Epithelial cell of prostate (primary cell): ENCODE data around the gene FANK1.
"Not testable (repeated sequence)": the region's sequence is repeated elsewhere in the genome, so short reads cannot be mapped to it uniquely, and the experiment has no call there.

Experiments used
- DNase-seq: peaks from one replicate; pipeline ENCODE4 v3.0.0-alpha.2; 2011; ENCODE audit warnings: low read depth, low spot score
- H3K27ac ChIP-seq: fragments of 450-650 bp; 2 replicates; pipeline ENCODE4 v1.5.1; 2017; ENCODE audit warnings: mild to moderate bottlenecking

FANK1 gene, protein sequence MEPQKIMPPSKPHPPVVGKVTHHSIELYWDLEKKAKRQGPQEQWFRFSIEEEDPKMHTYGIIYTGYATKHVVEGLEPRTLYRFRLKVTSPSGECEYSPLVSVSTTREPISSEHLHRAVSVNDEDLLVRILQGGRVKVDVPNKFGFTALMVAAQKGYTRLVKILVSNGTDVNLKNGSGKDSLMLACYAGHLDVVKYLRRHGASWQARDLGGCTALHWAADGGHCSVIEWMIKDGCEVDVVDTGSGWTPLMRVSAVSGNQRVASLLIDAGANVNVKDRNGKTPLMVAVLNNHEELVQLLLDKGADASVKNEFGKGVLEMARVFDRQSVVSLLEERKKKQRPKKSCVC

DNA sequence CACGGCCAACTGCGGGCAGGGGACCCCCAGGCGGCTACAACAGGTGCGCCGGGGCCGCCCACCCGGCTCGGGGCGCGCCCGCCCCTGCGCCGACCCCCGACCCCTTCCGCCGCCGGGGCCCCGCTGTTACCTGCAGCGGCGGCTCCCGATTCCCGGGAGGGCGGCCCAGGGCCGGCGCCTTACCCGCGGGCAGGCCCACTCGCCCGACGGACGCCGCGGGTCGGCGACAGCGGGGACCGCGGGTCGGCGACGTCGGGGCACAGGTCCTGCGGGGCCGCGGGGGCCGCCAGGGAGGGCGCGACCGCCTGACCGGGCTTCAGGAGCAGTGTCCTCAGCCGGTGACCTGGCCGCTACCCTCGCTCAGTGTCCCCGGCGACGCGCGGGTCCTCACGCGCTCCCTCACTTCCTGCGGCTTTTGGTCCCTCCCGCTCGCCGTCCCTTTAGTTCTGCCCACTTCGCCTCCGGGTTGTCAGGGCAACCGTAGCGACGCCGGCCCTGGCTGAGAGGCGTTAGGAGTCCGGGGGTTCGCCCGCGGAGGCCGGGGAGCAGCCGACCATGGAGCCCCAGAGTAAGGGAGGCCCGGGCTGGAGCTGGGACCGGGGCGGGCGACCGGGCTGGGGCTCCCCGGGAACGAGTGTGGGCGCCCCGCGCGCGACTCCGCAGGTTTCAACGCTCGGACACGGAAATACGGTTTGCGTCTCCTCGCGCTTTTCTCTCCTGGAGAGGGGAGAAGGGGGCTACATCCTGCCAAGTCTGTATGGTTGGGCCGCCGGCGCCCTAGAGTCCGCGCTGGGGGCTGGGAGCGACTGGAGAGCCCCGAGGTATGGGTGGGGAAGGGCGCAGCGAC lies at the start of gene FANK1:
Gene FANK1 (plus strand): TSS at position 477 of the 847 bp plus-strand sequence. CDS start 79 bp downstream, at position 556.
- peak within 1 kb of the TSS; percentile 79 for H3K27ac ChIP-seq
- DNase-seq, result not testable (repeated sequence)

DNA sequence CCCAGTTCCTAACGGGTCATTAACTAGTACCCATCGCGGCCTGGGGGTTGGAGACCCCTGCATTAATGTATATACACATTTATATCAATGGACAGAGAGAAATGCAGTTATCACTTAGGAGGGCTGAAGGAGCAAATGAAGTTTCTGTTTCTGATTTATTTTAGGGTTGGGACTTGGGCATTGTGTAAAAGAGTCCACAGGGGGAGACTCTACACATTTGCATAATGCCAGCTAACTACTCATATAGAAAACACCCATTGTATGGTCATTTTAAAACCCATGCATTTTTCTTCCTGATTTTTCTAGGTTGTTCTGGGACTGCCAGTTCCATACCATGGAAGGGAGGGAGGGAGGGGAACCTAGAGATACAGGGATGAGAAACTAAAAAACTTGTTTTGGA lies 49.5 kb upstream of the FANK1 start:
- no peak overlapping the region for H3K27ac ChIP-seq
- DNase-seq, result no peak

DNA sequence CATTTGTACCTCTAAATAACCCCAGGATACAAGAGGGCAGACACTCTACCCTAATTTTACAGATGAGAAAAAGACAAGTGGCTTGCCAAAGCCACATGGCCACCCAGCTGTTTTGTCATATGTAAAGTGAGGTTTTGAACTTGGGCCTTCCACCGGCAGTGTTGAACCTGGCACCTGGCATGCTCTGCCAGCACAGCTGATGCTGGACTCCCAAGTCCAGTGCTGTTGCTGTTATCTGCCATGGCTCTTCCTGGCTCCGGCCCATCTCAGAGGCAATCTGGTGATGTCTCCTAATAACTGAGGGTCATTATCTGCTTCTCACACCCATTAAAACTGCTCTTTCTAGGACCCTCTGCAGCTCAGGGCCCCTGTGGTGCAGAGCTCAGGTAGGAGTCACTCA lies 48.0 kb upstream of the FANK1 start:
- DNase-seq, result no peak
- H3K27ac ChIP-seq, result no peak overlapping the region

DNA sequence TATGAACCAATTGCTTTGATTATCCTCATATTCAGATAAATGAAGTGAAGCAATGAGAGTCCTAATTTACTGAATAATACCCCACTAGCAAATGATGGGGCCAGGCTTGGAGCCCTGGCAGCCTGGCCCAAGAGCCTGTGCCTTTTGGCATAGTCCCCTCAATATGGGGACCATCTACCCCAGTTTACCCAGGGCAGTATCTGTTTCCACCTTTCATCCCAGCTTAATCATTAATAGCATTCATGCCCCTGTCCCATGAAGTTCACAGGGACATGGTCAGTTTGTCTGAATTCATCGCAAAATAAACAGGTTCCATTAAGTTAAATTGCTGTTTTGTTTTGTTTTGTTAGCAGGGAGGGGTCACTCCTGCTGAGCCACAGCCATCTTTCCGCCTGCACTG lies 47.5 kb upstream of the FANK1 start:
- H3K27ac ChIP-seq, result no peak overlapping the region
- DNase-seq, result no peak

DNA sequence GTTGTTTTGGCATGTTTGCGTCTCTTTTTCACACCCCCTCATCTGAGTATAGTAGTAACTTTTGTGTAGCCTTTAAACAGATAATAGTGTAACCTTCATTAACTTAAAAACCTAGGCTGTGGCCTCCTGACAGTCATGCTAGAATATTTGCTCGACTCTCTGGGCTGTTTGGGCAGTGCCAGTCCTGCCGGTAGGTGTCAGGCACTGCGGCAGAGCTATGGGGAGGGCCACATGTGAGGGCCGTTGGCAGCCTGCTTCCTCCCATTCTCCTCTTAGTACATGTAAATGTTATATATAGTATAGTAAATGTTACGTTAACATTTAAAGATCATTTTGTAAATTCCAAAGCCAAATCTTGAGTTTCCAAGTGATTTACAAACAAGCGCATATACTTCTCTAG lies 46.9 kb upstream of the FANK1 start:
- no peak for DNase-seq
- no peak overlapping the region for H3K27ac ChIP-seq

DNA sequence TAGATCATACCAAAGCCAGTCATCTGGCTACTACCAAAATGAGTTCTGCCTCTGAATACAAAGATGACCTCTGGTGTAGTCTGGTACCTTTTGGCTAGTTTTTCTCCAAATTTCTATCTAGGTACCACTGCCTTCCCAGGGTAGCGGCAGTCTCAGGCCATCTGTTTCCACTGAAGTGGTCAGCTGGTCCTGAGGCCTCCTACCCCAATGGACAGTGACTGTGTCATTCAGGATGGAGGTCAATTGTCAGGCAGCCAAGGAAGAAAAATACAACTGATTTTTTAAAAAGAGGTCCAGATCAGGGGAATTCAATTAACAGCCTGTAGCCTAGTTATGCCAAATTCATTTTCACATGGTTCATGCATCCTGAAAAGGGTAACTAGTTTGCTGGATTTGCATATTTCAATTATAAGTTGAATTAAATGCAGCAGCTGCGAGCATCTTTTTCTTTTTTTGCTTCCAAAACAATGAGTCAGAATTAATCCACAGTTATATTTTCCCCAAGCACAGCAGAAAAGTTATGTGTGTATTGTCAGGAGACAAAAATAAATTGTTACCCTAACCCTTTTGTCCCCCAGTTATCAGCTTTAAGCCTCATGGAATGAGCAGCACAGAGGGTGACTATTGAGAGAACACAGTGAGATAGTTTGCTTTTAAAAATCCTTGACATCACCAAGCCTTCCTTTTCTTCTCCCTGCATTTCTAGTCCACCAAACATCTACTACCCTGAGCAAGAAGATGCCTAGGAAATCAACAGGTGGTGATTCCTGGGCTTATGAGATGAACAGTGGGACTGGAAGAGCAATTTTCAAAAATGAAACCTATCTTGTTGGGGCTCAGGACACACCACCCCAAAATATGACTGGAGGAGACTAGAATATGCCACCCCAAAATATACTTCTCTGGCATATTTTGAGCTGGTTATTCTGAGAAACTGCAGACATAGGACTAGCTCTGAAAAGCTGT lies 45.3 kb upstream of the FANK1 start:
- DNase-seq, result no peak
- H3K27ac ChIP-seq, result no peak overlapping the region

DNA sequence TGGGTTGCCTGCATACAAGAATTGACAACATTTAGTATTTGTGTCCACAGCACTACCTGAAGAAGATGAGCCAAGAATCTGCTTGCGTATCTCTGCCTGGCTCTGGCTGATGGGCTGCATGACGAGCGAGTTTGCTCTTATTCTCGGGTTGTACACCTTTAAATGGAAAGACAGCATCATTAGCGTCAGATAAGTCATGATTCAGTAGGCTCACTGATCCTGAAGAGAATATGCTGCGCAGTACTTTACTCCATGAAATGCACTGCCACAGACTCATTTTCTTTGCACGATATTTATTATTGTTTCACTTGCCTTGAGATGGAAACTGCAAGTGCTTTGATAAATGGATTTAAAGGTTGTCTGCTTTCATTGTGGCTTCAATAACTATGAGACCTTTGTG lies 43.9 kb upstream of the FANK1 start:
- DNase-seq, result no peak
- no peak overlapping the region for H3K27ac ChIP-seq

DNA sequence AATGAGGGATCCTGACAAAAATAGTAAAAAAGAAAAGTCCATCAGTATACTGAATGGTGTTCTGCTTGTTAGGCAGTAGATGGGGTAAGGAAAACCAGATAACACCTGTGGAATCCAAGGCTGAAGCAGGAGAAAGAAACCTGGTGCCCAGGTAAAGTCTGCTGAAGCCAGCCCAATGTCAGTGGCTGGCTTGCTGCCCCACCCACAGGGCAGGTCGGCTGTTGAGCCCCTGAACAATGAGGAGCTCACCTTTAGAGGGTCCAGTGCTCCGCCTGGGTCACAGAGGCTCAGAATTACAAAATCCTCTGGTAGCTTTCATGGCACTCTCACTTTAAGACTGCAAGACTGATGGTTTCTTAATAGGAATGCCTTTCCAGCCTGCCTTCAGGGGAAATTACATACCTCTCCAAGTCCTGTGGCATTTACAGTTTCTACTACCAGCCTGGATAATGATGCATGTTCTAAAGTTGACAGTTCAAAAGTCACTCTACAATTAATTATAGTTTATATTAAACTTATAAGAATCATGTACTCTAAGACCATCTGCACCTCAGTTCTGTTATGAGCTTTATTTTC lies 39.1 kb upstream of the FANK1 start:
- no peak overlapping the region for H3K27ac ChIP-seq
- no peak for DNase-seq

DNA sequence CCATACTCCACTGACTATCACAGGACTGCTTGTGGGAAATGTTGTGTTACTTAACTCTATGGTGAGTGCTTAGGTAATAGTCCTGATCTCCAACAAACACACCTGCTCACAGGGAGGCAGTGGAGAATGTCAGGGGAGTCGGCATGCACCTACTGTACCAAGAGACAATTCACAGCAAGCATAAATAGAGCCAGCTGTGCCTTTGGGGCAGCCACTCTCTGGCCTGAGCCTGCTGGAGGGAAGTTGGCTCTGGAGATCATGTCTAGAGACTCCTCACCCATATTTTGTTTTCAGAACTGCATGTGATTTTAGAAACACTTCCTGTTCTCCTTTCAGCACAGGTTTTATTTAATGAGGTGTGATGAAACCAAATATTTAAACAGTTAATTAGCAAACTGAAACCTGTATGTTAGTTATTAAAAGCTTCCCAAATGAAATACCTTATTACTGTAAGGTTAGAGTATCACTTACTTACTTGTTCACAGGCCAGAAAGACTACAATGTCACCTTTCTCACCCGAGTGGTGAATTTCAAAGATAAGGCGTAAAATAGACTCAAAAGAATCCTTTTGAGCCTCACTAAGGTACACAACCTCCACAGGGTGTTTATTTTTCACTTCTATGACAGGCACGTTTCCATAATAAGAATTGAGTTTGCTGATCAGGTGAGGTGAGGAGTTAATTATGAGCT lies 37.1 kb upstream of the FANK1 start:
- no peak for DNase-seq
- H3K27ac ChIP-seq, result no peak overlapping the region

DNA sequence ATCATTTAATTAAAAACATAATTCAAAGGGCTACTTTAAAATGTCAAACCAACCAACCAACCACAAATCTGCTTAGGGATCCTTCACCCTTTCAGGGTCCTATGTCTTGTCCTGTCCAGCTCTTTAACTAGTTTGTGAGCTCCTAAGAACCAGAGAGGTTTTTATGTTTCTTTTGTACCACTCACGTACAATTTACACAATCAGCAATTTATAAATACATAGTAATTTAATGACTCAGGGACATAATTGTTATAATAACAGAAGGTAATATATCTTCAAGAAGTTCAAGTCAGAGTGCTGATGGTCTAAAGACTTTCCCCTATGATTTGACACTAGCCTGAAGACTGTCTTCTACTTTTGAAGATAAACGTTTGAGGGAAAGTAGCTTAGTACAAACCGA lies 31.2 kb upstream of the FANK1 start:
- DNase-seq, result no peak
- no peak overlapping the region for H3K27ac ChIP-seq

DNA sequence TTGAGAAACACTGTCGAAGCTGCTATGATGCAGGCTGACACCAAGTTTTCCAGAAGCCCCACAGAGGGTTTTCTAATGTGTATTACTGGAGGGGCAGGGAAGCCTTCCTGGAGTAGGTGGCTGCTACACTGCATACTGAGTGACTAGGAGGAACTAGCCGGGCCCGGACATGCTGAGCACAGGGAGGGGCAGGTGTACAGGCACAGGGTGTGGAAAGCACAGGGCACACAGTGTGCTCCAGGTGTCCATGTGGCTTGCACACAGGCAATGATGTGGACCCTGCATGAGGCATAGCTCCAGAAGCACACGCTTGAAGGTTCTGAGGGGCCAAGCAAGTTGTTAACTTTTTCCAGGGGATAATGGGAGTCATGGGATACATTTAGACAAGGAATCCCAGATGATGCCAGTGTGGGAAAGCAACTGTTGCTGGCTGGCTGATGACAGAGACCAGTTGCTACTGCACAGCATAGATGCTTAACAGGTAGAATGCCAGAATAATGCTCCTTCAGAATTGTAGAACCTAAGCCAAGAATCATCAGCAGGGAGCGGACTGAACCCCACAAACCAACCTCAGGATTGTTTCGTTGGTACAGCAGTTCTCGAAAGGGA lies 29.8 kb upstream of the FANK1 start:
- peak; percentile 12 for DNase-seq
- H3K27ac ChIP-seq, result peak overlapping the region; percentile 25

DNA sequence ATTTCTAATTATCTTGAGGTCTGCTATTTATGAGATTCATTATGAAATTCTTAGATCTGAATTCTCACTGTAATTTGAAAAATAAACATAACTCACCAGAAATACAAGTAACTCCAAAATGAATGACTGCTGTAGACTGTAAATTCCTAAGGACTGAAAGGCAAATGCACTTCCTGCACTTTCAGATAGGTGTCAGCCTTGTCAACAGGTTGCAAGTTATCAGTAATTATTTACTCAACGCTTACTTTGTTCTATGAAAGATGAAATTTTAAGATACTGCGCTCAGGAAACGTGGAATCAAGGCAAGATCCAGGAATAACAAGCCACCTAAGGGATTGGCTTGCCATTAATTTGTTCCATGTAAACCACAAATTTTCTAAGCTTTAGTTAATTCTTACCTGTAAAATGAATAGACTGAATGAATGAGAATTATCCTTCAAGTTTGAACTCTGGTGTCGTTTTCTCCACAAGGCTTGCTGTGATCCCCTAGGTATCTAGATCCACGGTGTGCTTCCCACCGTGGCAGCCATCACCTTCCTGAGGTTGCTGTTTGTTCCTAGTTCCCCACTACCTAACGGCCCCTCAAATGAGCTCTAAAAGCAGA lies 27.9 kb upstream of the FANK1 start:
- no peak overlapping the region for H3K27ac ChIP-seq
- peak; percentile 20 for DNase-seq

DNA sequence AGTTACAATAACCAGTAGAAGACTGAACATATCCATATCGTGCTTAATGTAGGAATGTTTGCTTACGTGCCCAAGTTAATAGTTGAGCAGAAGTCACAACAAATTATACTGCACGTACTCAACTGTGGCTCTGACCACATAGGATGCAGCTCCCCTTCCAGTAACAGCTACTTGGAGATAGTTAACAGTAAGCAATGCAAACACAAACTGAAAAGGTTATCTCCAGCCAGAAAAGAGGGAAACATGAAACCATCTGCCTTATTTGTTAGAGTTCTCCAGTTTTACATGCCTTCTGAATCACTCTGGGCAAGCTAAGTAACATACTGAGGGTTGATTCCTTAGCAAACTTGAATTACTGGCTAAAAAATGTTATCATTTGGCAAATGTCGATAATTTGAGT lies 25.0 kb upstream of the FANK1 start:
- H3K27ac ChIP-seq, result no peak overlapping the region
- no peak for DNase-seq

DNA sequence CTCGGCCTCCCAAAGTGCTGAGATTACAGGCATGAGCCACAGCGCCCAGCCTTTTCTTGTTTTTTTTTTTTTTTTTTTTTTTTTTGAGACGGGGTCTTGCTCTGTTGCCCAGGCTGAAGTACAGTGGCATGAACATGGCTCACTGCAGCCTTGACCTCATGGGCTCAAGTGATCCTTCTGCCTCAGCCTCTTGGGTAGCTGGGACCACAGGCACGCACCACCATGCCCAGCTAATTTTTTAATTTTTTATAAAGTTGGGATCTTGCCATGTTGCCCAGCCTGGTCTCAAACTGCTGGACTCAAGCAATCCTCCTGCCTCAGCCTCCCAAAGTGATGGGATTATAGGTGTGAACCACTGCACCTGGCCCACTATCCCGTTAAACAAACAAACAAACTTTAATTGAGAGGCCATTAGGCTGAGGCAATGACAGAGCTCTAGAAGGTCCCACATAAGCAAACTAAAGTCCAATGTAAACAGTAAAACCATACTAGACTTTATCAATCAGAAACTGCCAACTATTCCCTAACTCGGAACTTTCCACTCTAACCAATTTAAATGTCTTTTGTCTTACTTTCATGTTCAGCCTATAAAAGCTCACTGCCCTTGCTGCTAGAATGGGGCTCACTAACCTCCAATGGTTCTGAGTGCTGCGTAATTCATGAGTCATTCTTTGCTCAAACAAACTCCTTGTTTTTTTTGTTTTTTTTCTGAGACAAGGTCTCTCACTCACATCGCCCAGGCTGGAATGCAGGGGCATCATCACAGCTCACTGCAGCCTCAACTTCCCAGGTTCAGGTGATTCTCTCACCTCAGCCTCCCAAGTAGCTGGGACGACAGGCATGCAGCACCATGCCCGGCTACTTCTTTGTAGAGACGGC lies 17.2 kb upstream of the FANK1 start:
- H3K27ac ChIP-seq, result peak overlapping the region; percentile 51

DNA sequence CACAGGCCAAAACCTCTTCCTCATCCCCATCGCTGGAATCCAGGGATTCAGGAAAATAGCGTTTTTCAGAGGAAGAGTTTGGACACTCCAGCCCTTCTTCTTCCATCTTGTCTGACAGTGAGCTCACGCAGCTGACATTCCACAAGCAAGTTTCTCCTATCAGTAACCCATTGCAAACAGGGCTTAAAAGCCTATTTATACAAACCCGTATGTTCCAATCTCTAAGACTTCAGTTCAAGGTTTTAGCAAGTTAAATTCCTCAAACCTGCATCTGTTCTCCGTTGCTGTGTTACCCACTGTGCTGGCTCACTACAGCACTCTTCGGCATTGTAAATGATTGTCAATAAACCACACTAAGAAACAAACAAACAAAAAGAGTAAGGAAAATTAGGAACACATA lies 15.6 kb upstream of the FANK1 start:
- no peak for DNase-seq
- H3K27ac ChIP-seq, result no peak overlapping the region

More for the DNA sequence above, 17.2 kb upstream of the FANK1 start:
- peak; percentile 73 for DNase-seq

DNA sequence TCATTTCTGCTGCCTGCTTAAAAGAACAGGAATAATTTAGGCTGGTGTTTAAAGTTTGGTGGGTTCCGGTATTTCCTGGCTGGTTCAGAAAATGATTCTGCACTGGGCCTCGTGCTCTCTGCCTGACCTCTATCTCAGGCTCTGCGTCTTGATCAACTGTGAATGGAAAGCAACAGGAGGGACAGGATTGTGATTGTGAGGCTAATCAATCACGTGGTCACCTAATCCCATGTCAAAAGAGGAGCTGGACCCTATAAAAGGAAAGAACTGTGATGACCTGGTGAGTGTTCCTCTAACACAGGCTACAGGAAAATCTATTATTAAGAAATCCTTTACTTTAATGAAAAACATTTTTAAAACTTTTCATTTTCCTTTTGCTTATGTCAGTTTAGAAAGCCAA lies 15.2 kb upstream of the FANK1 start, which contains the start of gene DHX32:
Gene DHX32 (minus strand): TSS at position 101 of the 400 bp plus-strand sequence. CDS start 468 bp downstream, outside the sequence.
- DNase-seq, result no peak

DNA sequence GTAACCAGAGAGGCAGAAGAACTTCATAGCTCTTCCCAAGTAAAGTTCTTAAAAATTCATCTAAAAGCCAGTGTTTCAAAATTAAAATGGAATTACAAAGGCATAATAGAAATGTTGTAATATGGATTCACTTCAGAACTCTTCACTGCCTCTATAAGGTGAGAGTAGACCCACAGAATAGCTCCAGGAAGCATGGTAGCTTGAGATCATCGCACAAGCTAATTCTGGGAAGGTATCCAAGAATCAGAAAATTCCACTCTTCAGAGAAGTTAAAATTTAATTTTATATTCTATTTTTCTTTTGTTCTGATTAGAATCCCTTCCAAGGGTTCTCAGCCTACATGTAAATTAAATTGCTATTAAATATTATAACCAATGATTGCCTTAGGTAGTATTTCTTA lies 13.8 kb upstream of the FANK1 start:
- DNase-seq, result no peak

More for the DNA sequence above, 15.2 kb upstream of the FANK1 start, which contains the start of gene DHX32:
- H3K27ac ChIP-seq, result peak within 1 kb of the TSS; percentile 51

More for the DNA sequence above, 13.8 kb upstream of the FANK1 start:
- H3K27ac ChIP-seq, result peak overlapping the region; percentile 36
